ENCODE results near the gene RPS6KB2. TPM values are rescaled to one million over a fixed set of nuclear protein-coding genes. Genes with fewer than 3 reads are reported as not detected.

Gene RPS6KB2
- total RNA-seq, 2 experiments from 2014 or later: 54.8 to 57.4 TPM

DNA sequence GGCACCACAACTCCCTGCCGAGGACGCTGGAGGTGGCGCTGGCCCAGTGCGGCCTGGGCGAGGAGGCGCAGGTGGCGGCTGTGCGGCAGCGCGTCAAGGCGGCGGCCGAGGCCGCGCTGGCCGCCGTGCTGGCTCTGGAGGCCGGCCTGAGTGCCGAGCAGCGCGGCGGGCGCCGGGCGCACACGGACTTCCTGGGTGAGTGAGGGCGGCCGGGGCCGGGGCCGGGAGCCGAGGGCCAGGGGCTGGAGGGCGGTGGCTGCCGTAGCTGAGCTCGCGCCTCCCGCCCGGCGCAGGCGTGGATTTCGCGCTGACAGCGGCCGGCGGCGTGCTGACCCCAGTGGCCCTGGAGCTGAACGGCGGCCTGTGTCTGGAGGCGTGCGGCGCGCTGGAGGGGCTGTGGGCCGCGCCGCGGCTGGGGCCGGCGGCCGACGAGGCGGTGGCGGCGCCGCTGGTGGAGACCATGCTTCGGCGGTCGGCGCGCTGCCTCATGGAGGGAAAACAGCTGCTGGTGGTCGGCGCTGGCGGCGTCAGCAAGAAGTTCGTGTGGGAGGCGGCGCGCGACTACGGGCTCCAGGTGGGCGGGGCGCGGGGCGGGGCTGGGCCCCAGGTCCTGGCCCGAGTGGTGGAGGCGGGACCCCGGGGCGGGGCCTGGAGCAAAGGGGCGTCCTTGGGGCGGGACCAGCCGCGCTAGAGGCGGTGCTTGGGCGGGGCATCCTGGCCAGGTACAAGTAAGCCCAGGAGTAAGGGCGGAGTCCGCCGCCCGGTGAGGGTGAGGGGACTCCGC lies 7.5 kb upstream of the RPS6KB2 start:
- H3K36me3 Mint-ChIP-seq (ENCODE audit: low read depth): no peaks in the 10 kb centered on the region
- intact Hi-C loops (cut with micrococcal nuclease): no loop called here
- peak overlapping the region; percentile 84 for H3K27ac Mint-ChIP-seq
- peak; percentile 99 for DNase-seq
- TF ChIP-seq, protein P1, sequence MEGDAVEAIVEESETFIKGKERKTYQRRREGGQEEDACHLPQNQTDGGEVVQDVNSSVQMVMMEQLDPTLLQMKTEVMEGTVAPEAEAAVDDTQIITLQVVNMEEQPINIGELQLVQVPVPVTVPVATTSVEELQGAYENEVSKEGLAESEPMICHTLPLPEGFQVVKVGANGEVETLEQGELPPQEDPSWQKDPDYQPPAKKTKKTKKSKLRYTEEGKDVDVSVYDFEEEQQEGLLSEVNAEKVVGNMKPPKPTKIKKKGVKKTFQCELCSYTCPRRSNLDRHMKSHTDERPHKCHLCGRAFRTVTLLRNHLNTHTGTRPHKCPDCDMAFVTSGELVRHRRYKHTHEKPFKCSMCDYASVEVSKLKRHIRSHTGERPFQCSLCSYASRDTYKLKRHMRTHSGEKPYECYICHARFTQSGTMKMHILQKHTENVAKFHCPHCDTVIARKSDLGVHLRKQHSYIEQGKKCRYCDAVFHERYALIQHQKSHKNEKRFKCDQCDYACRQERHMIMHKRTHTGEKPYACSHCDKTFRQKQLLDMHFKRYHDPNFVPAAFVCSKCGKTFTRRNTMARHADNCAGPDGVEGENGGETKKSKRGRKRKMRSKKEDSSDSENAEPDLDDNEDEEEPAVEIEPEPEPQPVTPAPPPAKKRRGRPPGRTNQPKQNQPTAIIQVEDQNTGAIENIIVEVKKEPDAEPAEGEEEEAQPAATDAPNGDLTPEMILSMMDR (IDR thresholded peaks at IDR 0.05): no peak
- ATAC-seq: peak; percentile 91
- ChIA-PET POLR2A (interaction anchor here (1.0 to 10.0 kb wide), 11 partner anchors 8 to 70 kb away, joined by 3 to 178 read pairs (median 8); partner anchors contain the start of genes AIP, PPP1CA, PTPRCAP and TBC1D10C), CTCF (interaction anchor here (0.8 to 3.5 kb wide), 7 partner anchors 10 to 85 kb away, joined by 4 to 21 read pairs (median 4); partner anchors contain the start of genes PITPNM1, PPP1CA, PTPRCAP and TBC1D10C)
- peak overlapping the region; percentile 82 for H3K4me3 Mint-ChIP-seq
- peaks cover 48% of the 10 kb centered on the region for H3K4me1 Mint-ChIP-seq (ENCODE audit: low read depth)
- no peaks in the 10 kb centered on the region for H3K27me3 Mint-ChIP-seq
- H3K9me3 Mint-ChIP-seq: no peaks in the 10 kb centered on the region

DNA sequence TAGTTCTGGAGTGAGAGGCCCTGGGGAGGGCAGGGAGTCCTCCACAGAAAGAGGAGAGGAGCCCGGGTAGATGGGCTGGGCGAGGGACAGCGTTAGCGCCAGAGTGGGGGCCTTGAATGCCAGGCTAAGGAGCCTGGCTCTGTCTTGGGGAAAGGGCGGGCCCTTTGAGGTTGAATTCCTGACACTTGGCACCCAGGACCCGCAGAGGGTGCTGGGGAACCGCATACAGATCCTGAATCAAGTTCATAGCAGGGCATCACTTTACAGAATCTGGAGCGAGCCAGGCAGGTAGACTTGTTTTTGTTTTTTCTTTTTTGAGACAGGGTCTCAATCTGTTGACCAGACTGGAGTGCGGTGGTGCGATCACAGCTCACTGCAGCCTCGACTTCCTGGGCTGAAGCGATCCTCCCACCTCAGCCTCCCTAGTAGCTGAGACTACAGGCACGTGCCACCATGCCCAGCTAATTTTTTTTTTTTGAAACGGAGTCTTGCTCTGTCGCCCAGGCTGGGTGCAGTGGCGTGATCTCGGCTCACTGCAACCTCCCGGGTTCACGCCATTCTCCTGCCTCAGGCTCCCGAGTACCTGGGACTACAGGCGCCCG lies 6.8 kb upstream of the RPS6KB2 start:
- Mint-ChIP-seq H3K36me3 (ENCODE audit: low read depth) (no peaks in the 10 kb centered on the region), H3K4me1 (ENCODE audit: low read depth) (peaks cover 41% of the 10 kb centered on the region), H3K9me3 (no peaks in the 10 kb centered on the region), H3K4me3 (peak overlapping the region; percentile 67), H3K27me3 (no peaks in the 10 kb centered on the region), H3K27ac (peak overlapping the region; percentile 84)
- intact Hi-C loops (cut with micrococcal nuclease): no loop called here
- DNase-seq (no peak), ATAC-seq (no peak)
- TF ChIP-seq, protein P1 (IDR thresholded peaks at IDR 0.05): no peak
- ChIA-PET POLR2A (interaction anchor here (1.0 to 10.0 kb wide), 8 partner anchors 8 to 63 kb away, joined by 3 to 178 read pairs (median 28); partner anchors contain the start of genes AIP, PPP1CA, PTPRCAP and TBC1D10C), CTCF (interaction anchor here (0.8 to 3.5 kb wide), 2 partner anchors 19 to 47 kb away, joined by 4 to 21 read pairs; partner anchors contain the start of genes PPP1CA and TBC1D10C)

DNA sequence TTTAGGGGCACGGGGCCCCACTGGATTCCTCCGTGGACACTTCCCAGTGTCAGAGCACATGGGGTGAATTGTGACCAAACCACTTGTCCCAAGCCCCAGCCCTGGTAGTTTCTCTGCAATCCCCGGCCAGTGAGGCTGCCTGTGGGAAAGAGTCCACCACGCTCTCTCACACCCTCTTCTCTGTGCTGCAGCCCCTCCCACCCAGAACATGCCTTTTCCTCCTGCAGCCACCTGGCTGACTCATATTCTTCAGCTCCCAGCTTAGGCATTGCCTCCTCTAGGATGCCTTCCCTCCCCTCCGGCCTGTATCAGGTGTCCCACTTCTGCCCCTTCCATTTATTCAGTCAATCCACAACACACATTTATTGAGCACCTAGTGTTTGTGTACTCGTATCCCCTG lies 5.4 kb upstream of the RPS6KB2 start:
- TF ChIP-seq, protein P1 (IDR thresholded peaks at IDR 0.05): no peak
- H3K27ac Mint-ChIP-seq: no peak overlapping the region
- ATAC-seq (no peak), DNase-seq (no peak)
- no peak overlapping the region for H3K4me3 Mint-ChIP-seq
- intact Hi-C loops (cut with micrococcal nuclease): no loop called here
- peaks cover 1% of the 10 kb centered on the region for H3K36me3 Mint-ChIP-seq (ENCODE audit: low read depth)
- POLR2A ChIA-PET: interaction anchor here (1.0 to 10.0 kb wide), 4 partner anchors 8 to 20 kb away, joined by 3 to 178 read pairs (median 54); partner anchors contain the start of genes PPP1CA, PTPRCAP and TBC1D10C
- H3K27me3 Mint-ChIP-seq: no peaks in the 10 kb centered on the region
- CTCF ChIA-PET: interaction anchor here (1.2 kb wide), 1 partner anchor 12 kb away, joined by 3 read pairs; no protein-coding TSS in a partner anchor
- H3K9me3 Mint-ChIP-seq: no peaks in the 10 kb centered on the region
- peaks cover 32% of the 10 kb centered on the region for H3K4me1 Mint-ChIP-seq (ENCODE audit: low read depth)

DNA sequence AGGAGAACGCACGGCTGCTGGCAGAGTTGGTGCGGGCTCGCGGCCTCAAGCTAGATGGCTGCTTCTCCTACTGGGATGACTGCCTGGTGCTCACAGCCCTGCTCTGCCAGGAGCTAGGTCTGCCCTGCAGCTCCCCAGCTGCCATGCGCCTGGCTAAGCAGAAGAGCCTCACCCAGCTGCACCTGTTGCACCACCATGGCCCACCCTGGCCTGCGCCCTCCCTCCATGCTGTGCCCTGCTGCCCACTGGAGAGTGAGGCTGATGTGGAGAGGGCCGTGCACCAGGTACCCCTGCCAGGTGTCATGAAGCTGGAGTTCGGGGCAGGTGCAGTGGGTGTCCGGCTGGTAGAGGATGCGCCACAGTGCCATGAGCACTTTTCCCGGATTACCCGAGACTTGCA lies 4.8 kb upstream of the RPS6KB2 start:
- H3K36me3 Mint-ChIP-seq (ENCODE audit: low read depth): peaks cover 1% of the 10 kb centered on the region
- TF ChIP-seq, protein P1 (IDR thresholded peaks at IDR 0.05): no peak
- no peaks in the 10 kb centered on the region for H3K27me3 Mint-ChIP-seq
- H3K9me3 Mint-ChIP-seq: no peaks in the 10 kb centered on the region
- DNase-seq (no peak), ATAC-seq (no peak)
- no peak overlapping the region for H3K4me3 Mint-ChIP-seq
- intact Hi-C loops (cut with micrococcal nuclease): no loop called here
- ChIA-PET POLR2A (interaction anchor here (1.0 to 10.0 kb wide), 5 partner anchors 9 to 19 kb away, joined by 3 to 178 read pairs (median 11); partner anchors contain the start of genes PTPRCAP and TBC1D10C), CTCF (interaction anchor here (1.2 kb wide), 2 partner anchors 11 to 41 kb away, joined by 3 to 4 read pairs; no protein-coding TSS in a partner anchor)
- H3K4me1 Mint-ChIP-seq (ENCODE audit: low read depth): peaks cover 27% of the 10 kb centered on the region
- no peak overlapping the region for H3K27ac Mint-ChIP-seq

Measured in activated CD8-positive, alpha-beta T cell treated with anti-CD3 and anti-CD28 coated beads for 36 hours (primary cell).